HT1080 (cell line): ENCODE results near the gene OLFM4. TPM values are rescaled to one million over a fixed set of nuclear protein-coding genes. Genes with fewer than 3 reads are reported as not detected.
"Not testable (repeated sequence)": the region's sequence is repeated elsewhere in the genome, so short reads cannot be mapped to it uniquely, and the experiment has no call there.

Experiments used
- DNase-seq: peaks from one replicate; pipeline ENCODE4 v3.0.0-alpha.2; 2015; ENCODE audit warnings: low read depth
- total RNA-seq: library from RNA; depleted of rRNA; stranded (reverse); fragments of >200 nt; shearing (Covaris generic); gene quantifications from 2 replicates; pipeline ENCODE4 v1.2.3, GENCODE V29; 2014

OLFM4 gene
- total RNA-seq, 1 experiment from 2014 or later = not detected

GRCh38 chr13:53014018-53014417, 14.6 kb upstream of the OLFM4 start:
- DNase-seq = not testable (repeated sequence)

- DNase-seq = no peak
Observed at GRCh38 chr13:53014495-53015443, 13.8 kb upstream of the OLFM4 start.

DNA sequence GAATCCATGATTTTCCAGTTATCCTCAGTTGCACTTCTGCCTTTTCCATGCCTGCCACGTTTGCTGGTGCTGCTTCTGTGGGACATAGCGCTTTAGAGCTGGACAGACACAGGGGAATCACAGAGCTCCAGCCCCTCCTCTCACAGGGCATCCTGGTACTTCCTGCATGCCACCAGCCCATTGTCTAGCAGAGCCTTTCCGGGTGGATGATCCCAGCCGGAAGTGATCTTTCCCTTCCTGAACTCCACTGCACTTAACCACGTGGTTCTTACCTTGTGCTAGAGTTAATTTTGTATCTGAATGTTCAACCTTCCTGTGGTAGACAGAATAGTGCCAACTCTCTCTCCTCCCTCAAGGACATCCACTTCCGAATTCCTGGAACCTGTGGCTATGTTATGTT, 12.6 kb upstream of the OLFM4 start:
- DNase-seq = no peak

DNA sequence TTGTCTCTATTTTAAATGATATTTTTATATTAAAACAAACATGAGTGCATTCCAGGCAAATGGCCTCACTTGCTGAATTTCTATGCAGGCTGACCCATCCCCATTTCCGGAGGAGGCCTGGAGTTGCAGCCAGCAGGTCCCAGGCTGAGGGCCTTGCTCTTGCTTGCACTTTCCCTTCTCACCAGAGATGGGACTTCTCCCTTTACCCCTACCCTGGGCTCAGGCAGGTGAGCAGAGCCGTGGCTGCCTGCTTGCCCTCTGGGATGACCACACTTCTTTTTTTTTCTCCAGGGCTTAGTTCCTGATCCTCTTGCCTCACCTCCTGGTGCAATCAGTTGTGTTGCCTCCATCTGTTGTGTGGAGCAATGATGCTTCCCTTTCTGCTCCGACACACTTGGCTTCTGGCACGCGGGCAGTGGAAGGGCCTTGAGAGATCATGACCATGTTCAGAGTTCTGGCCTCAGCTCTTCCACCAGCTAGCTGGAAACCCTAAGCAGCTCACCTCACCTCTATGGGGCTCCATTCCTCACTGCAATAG, 11.1 kb upstream of the OLFM4 start:
- no peak for DNase-seq

DNA sequence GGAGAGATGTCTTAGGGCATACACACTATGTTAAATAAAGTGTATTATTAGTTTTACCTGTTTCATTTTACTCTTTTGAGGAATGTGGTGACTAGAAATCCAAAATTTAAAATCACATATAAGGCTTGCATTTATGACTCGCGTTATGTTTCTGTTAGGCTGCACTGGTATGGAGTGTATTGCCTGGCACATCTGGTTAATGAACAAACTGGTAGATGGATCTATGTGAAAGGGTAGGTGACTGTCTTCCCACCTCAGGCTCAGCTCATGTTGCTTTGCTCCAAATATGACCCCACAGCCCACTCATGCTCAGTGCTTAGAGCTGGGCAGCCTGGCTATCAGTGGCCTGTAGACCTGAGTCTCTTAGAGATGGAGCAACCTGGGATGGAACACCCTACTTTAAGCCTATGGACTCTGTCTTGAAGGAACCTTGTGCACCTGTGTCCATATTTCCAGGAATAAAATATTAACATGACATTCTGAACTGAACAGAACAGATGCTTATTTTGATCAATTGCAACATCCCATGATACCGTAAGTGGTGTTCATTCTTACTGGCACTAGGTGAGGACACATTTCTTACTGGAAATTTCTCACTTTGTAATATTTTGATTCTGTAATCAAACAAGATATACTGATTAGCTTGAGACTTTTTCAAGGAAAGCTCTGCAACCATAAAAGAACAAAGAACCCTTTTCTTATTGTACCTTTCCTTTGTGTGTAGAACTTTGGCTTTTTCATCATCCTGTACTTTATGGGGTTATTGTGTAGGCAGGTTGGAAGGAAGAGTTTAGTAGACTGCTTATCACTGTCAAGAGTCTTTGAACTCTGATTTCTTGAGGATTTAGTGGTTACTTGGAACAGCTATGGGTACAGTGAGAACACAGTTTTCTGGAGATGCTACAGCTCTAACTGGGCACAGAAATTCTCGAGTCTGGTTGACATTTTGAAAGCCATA, 9.6 kb upstream of the OLFM4 start:
- no peak for DNase-seq

DNA sequence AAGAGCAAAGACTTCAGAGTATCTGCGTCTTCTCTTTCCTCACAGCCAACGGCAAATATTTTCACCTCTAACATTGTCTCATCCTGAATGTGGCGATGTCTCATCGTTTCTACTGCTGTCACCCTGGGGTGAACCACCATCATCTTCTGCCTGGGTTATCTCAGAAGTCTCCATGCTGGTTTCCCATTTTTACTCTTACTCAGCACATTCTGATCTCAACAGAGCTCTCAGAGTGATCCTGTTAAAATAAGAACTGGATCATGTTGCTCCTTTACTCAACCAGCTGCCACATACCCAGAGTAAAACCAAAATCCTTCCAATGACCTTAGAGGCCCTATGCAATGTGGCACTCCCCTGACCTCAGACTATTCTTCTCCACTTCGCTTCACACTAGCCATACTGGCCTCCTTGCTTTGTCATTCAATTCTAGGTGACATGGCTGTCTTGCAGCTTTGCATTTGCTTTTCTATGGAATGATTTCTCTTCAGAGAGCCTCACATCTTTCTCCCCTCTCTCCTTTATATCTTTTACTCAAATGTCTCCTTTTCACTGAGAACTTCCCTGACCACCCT, 7.8 kb upstream of the OLFM4 start:
- DNase-seq = no peak

- DNase-seq = no peak
Observed at GRCh38 chr13:53023246-53023645, 5.4 kb upstream of the OLFM4 start.

DNA sequence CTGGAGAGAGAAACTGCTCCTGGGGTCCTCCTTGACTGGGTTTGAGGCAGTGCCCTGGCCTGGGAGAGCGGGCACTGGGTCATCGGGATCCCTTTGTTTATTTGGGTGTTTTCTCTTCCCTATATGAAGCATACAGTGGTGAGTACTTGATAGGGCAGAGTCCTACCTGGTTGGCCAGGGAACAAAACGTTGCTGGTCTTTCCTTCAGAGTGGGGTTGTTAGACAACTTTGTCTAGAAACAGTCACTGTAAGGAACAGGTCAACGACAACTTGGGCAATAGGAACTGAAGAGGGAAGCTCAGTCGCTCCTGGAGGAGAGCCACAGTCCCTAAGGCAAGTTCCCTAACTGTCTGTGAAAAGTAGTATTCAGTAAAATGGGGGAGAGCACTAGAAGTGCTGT, 550 bp upstream of the OLFM4 start:
- no peak for DNase-seq

DNA sequence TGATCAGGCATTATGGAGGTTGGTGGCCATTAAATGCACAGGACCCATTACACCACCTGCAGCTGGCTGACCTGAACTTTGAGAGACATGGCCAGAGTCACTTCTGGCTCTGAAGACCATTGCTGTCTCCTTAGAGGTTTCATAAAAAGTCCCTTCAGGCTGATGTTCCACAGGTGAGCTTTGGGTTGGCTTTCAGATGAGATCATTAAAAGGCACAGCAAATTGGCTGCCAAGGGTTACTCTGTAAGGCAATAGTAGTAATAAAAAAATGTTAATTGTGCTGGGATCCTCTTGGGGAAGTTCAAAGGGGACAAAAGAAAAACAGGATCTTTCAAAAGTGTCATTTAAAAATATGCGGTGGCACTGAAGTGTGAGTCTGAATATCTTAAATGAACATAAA, 4.2 kb downstream of the OLFM4 start:
- no peak for DNase-seq

- DNase-seq = no peak
Observed at GRCh38 chr13:53038993-53039392, 10.4 kb downstream of the OLFM4 start.

- DNase-seq = no peak
Observed at GRCh38 chr13:53041968-53042516, 13.4 kb downstream of the OLFM4 start.

DNA sequence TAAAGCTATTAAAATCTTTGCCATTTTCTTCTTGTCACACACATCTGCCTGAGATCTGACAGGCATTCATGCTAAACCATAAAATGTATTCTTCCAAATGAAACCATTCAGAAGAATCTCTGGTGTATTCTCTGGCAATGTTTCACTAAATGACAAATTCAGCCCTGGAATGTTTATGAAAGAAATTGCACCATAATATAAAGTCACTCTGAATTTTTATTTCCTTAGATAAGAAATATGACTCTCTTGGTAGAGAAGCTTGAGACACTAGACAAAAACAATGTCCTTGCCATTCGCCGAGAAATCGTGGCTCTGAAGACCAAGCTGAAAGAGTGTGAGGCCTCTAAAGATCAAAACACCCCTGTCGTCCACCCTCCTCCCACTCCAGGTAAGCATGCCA, 14.3 kb downstream of the OLFM4 start:
- DNase-seq = no peak

DNA sequence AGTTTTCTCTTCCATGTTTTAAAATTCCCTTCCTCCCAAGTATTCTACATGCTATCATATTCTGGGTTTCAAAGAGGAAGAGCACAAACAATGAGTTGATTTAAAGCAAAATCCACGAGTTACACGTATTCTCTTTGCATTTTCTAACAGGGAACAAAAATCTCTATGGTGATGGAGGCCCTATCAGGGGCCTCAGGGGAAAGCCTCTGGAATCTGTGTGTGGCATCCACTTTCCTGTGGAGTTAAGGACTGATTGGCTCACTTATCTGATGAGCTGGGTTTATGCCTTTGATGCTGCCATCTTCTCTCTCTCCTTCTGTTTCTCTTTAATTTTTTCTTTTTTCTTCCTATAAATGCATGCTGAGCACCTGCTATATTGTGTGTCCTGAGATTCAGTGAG, 14.8 kb downstream of the OLFM4 start:
- DNase-seq = no peak

GRCh38 chr13:53045189-53045588, 16.6 kb downstream of the OLFM4 start:
- DNase-seq = no peak

- no peak for DNase-seq
Observed at GRCh38 chr13:53048880-53049279, 20.3 kb downstream of the OLFM4 start.

DNA sequence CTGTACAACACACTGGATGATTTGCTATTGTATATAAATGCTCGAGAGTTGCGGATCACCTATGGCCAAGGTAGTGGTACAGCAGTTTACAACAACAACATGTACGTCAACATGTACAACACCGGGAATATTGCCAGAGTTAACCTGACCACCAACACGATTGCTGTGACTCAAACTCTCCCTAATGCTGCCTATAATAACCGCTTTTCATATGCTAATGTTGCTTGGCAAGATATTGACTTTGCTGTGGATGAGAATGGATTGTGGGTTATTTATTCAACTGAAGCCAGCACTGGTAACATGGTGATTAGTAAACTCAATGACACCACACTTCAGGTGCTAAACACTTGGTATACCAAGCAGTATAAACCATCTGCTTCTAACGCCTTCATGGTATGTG, 21.5 kb downstream of the OLFM4 start:
- no peak for DNase-seq

DNA sequence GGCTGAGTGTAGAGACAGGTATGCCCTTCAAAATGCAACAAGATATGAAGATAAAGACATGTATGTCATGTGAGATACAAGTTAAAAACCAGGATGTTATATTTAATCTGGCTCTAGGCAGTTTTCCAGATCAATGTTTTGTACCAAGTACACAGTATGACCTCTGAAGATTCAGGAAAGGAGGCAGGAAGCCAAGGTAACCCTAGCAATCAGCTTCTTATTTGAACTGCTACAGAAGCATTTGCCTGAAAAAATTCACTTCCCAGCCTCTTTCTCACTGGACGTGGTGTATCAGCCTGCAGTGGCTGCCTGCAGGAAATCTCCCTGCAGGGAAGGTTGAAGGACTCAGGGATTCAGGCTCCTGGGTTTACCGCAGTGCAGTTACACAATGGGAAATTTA, 24.1 kb downstream of the OLFM4 start:
- DNase-seq = no peak

DNA sequence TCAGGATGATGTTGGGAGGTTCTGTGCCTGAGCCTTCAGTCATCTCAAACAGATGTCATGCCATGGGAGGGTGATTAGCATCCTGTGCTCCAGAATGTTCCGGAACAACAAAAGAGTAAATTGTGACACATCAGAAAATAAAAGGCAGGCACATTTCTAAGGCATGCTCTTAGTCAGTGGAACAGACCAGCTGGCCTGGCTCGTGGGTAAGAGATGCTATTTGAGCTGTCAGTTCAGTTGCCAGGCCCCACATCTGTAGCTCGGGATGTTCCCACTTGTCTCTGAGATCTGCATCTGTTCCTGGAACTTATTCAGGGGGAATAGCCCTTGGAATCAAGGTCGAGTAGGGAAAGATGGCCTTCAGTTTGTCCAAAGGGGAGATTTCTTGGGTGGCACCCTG, 26.0 kb downstream of the OLFM4 start:
- no peak for DNase-seq

GRCh38 chr13:53058065-53058679, 29.6 kb downstream of the OLFM4 start:
- no peak for DNase-seq

- no peak for DNase-seq
Observed at GRCh38 chr13:53060840-53061490, 32.4 kb downstream of the OLFM4 start.
